H1 (cell line): ENCODE results near the gene ZBTB47. TPM values are rescaled to one million over a fixed set of nuclear protein-coding genes. Genes with fewer than 3 reads are reported as not detected.

Source experiments
- CTCF ChIA-PET: fragments of 300-600 bp; sonication (Branson Sonifier 250); formaldehyde crosslinking; loops from one replicate; lab custom pipeline; 2021; ENCODE audit not compliant: partially characterized antibody; lab: Charles Lee
- POLR2A ChIA-PET: fragments of 300-600 bp; sonication (Branson Sonifier 250); formaldehyde crosslinking; loops from one replicate; lab custom pipeline; 2021; ENCODE audit warnings: inconsistent platforms; ENCODE audit not compliant: partially characterized antibody; lab: Charles Lee
- DNase-seq, 2 experiments: peaks; one replicate each; pipeline versions ENCODE4 v3.0.0 to v3.0.0-alpha.2; 2010 to 2022; ENCODE audit warnings: low spot score in 2 of 2, low read depth in 1 of 2, mixed read lengths in 1 of 2
- FAIRE-seq: peaks from 2 replicates; lab custom pipeline; 2011; peaks lifted over from hg19 to GRCh38; lab: Jason Lieb, UNC
- H2AFZ ChIP-seq: 2 replicates; pipeline ENCODE4 v1.8.1; 2012; ENCODE audit warnings: low read length, inconsistent platforms
- H2AK5ac ChIP-seq: 2 replicates; pipeline ENCODE4 v1.6.1; 2013; ENCODE audit warnings: low read depth, low read length
- H2BK120ac ChIP-seq: replicated peaks from 2 replicates; pipeline ENCODE3; 2013; ENCODE audit warnings: low read depth, low read length, inconsistent platforms
- H2BK12ac ChIP-seq: 2 replicates; pipeline ENCODE4 v1.6.1; 2013; ENCODE audit warnings: low read depth, low read length
- H2BK15ac ChIP-seq: 2 replicates; pipeline ENCODE4 v1.6.1; 2013; ENCODE audit warnings: low read length
- H2BK20ac ChIP-seq: 2 replicates; pipeline ENCODE4 v1.6.1; 2013; ENCODE audit warnings: low read length
- H2BK5ac ChIP-seq: 2 replicates; pipeline ENCODE4 v1.6.1; 2013; ENCODE audit warnings: low read depth, low read length
- H3K14ac ChIP-seq: 2 replicates; pipeline ENCODE4 v1.6.1; 2013; ENCODE audit warnings: inconsistent platforms; ENCODE audit not compliant: insufficient read length
- H3K18ac ChIP-seq: 2 replicates; pipeline ENCODE4 v1.6.1; 2013; ENCODE audit warnings: low read length; ENCODE audit errors: extremely low read depth
- H3K23ac ChIP-seq: 2 replicates; pipeline ENCODE4 v1.6.1; 2013; ENCODE audit warnings: inconsistent platforms; ENCODE audit not compliant: insufficient read length
- H3K23me2 ChIP-seq: 2 replicates; pipeline ENCODE4 v1.6.1; 2013; ENCODE audit warnings: low read depth, low read length
- H3K27ac ChIP-seq: 2 replicates; pipeline ENCODE4 v1.6.1; 2011; ENCODE audit warnings: low read depth, low read length, inconsistent platforms
- H3K27me3 ChIP-seq, 4 experiments: replicated peaks in 1 of 4; 1 replicate in 1 of 4; 2 replicates in 3 of 4; pipeline versions ENCODE4 v1.6.1 to v1.8.1; 2011 to 2013; ENCODE audit warnings: low read length in 3 of 4, mild to moderate bottlenecking in 3 of 4, inconsistent platforms in 2 of 4, mixed read lengths in 2 of 4, moderate library complexity in 1 of 4; ENCODE audit not compliant: control insufficient read depth in 3 of 4, insufficient read depth in 3 of 4; ENCODE audit errors: extremely low read depth in 1 of 4
- H3K36me3 ChIP-seq, 4 experiments: 2 replicates each; pipeline versions ENCODE4 v1.6.1 to v1.8.1; 2011 to 2013; ENCODE audit warnings: mild to moderate bottlenecking in 4 of 4, low read length in 3 of 4, moderate library complexity in 2 of 4, control low read depth in 1 of 4, inconsistent platforms in 1 of 4; ENCODE audit not compliant: insufficient read depth in 4 of 4, control insufficient read depth in 2 of 4
- H3K4ac ChIP-seq: replicated peaks from 2 replicates; pipeline ENCODE3; 2013; ENCODE audit warnings: low read length, low read depth, mixed read lengths, inconsistent platforms; ENCODE audit not compliant: insufficient read length
- H3K4me1 ChIP-seq, 4 experiments: replicated peaks in 1 of 4; 1 replicate in 1 of 4; 2 replicates in 3 of 4; pipeline versions ENCODE4 v1.6.1 to v1.8.1; 2011 to 2013; ENCODE audit warnings: low read length in 3 of 4, inconsistent platforms in 2 of 4, mixed read lengths in 1 of 4; ENCODE audit not compliant: insufficient read depth in 4 of 4, control insufficient read depth in 3 of 4
- H3K4me2 ChIP-seq, 2 experiments: 2 replicates each; pipeline versions ENCODE4 v1.6.1 to v1.8.1; 2011 to 2013; ENCODE audit warnings: low read depth in 2 of 2, low read length in 2 of 2, control low read depth in 1 of 2, inconsistent platforms in 1 of 2, mild to moderate bottlenecking in 1 of 2; ENCODE audit not compliant: insufficient read depth in 1 of 2
- H3K4me3 ChIP-seq, 4 experiments: fragments of 200-600, 300-600 bp in 1 of 4; sonication (generic), shearing (Covaris generic), sonication (Bioruptor Twin) in 1 of 4; 2 replicates each; pipeline versions ENCODE4 v1.5.1 to v1.8.1; 2011 to 2016; ENCODE audit warnings: low read length in 4 of 4, low read depth in 3 of 4, control low read depth in 2 of 4, inconsistent platforms in 2 of 4, mild to moderate bottlenecking in 2 of 4, mixed read lengths in 1 of 4, moderate library complexity in 1 of 4; ENCODE audit not compliant: insufficient read depth in 2 of 4; ENCODE audit errors: extremely low read depth in 1 of 4
- H3K56ac ChIP-seq: replicated peaks from 2 replicates; pipeline ENCODE3; 2013; ENCODE audit warnings: low read depth, mild to moderate bottlenecking, mixed read lengths, low read length, inconsistent platforms; ENCODE audit not compliant: insufficient read length
- H3K79me1 ChIP-seq: 2 replicates; pipeline ENCODE4 v1.6.1; 2013; ENCODE audit warnings: low read depth, low read length, control low read depth
- H3K79me2 ChIP-seq, 2 experiments: 2 replicates each; pipeline versions ENCODE4 v1.6.1 to v1.8.1; 2012 to 2013; ENCODE audit warnings: low read length in 2 of 2, mild to moderate bottlenecking in 2 of 2, inconsistent platforms in 1 of 2; ENCODE audit not compliant: insufficient read depth in 2 of 2, control insufficient read depth in 1 of 2
- H3K9ac ChIP-seq, 4 experiments: replicated peaks in 1 of 4; 1 replicate in 1 of 4; 2 replicates in 3 of 4; pipeline versions ENCODE4 v1.6.1 to v1.8.1; 2011 to 2013; ENCODE audit warnings: low read depth in 3 of 4, low read length in 3 of 4, control low read depth in 2 of 4, mild to moderate bottlenecking in 2 of 4, moderate library complexity in 2 of 4, inconsistent platforms in 1 of 4; ENCODE audit errors: extremely low read depth in 1 of 4
- H3K9me3 ChIP-seq, 2 experiments: 2 replicates each; pipeline versions ENCODE4 v1.6.1 to v1.8.1; 2012 to 2013; ENCODE audit warnings: mild to moderate bottlenecking in 2 of 2, moderate library complexity in 2 of 2, control low read depth in 1 of 2, inconsistent platforms in 1 of 2, low read depth in 1 of 2, low read length in 1 of 2, mixed read lengths in 1 of 2; ENCODE audit not compliant: insufficient read depth in 2 of 2
- H4K20me1 ChIP-seq, 2 experiments: replicated peaks in 1 of 2; 2 replicates each; pipeline versions ENCODE3 to v1.8.1; 2011 to 2013; ENCODE audit warnings: inconsistent platforms in 2 of 2, low read length in 2 of 2, mild to moderate bottlenecking in 1 of 2; ENCODE audit not compliant: insufficient read depth in 2 of 2, control insufficient read depth in 1 of 2
- H4K5ac ChIP-seq: 2 replicates; pipeline ENCODE4 v1.6.1; 2013; ENCODE audit warnings: low read length, low read depth, mixed read lengths, inconsistent platforms; ENCODE audit not compliant: insufficient read length
- H4K8ac ChIP-seq: 2 replicates; pipeline ENCODE4 v1.8.0; 2013; ENCODE audit warnings: mild to moderate bottlenecking, moderate library complexity, low read length, inconsistent platforms; ENCODE audit not compliant: insufficient read depth; ENCODE audit errors: extremely low read depth
- H4K91ac ChIP-seq: replicated peaks from 2 replicates; pipeline ENCODE3; 2013; ENCODE audit warnings: low read length, mixed read lengths, inconsistent platforms; ENCODE audit not compliant: insufficient read length
- MAX ChIP-seq: IDR thresholded peaks from 2 replicates; pipeline ENCODE4 v1.6.1; 2012; ENCODE audit warnings: inconsistent platforms
- SRF ChIP-seq: IDR thresholded peaks from 2 replicates; pipeline ENCODE4 v1.6.1; 2011; ENCODE audit warnings: mild to moderate bottlenecking, low read depth, low read length, moderate library complexity
- WGBS, 2 experiments: shearing (Covaris generic) in 1 of 2; methylation state at CpG; one replicate each; pipeline versions ENCODE4 v1.1.6 to v1.1.7; 2013 to 2015; ENCODE audit warnings: low lambda C conversion rate in 2 of 2, mixed read lengths in 2 of 2, inconsistent platforms in 1 of 2, low coverage in 1 of 2, missing lambda C conversion rate in 1 of 2; ENCODE audit not compliant: insufficient replicate concordance in 2 of 2, insufficient coverage in 1 of 2, insufficient read length in 1 of 2; ENCODE audit errors: extremely low coverage in 1 of 2, missing lambda C conversion rate in 1 of 2; 5-methylcytosine and 5-hydroxymethylcytosine counted together
- polyA plus RNA-seq, 7 experiments: library from polyadenylated mRNA; depleted of rRNA in 3 of 7; stranded (reverse) in 5 of 7; unstranded in 2 of 7; fragments of >200 nt in 5 of 7; fragments of 200-250 nt in 2 of 7; gene quantifications; 1 replicate in 5 of 7; 2 replicates in 1 of 7; 4 replicates in 1 of 7; pipeline versions ENCODE4 v1.2.1 to v1.2.3, GENCODE V29; 2011 to 2013; ENCODE audit warnings: missing spikeins in 2 of 7, mixed read lengths in 2 of 7
- total RNA-seq: library from RNA; stranded (reverse); fragmentation: NEBNext Ultra II Directional; extraction: Animal tissue kit (Norgen Biotek cat#: 25700); gene quantifications from 2 replicates; pipeline ENCODE4 v1.2.1, GENCODE V29; 2021

ZBTB47 gene
- total and polyA plus RNA-seq, 2 of the 8 experiments (the other 6 are each of a cell fraction or from before 2014, with no cell fraction given) = 2.8 to 4.1 TPM

- no peak overlapping the region for H4K5ac ChIP-seq
Measured at GRCh38 chr3:42639192-42639591, 14.3 kb upstream of the ZBTB47 start.

More at GRCh38 chr3:42639192-42639591, 14.3 kb upstream of the ZBTB47 start:
- no peaks in the 10 kb centered on the region for H3K27me3 ChIP-seq
- H3K56ac ChIP-seq = no peak overlapping the region
- H2BK20ac ChIP-seq = no peak overlapping the region
- H3K18ac ChIP-seq = no peak overlapping the region
- H2AK5ac ChIP-seq = no peak overlapping the region
- peaks cover 52 to 96% (median 86%) of the 10 kb centered on the region in 4 experiments for H3K36me3 ChIP-seq
- H3K4me2 ChIP-seq = no peak overlapping the region
- no peak overlapping the region for H2BK120ac ChIP-seq
- H4K8ac ChIP-seq = no peak overlapping the region
- no peak overlapping the region for H3K27ac ChIP-seq
- no peaks in the 10 kb centered on the region for H3K4me1 ChIP-seq
- H3K4me3 ChIP-seq = no peak overlapping the region
- TF ChIP-seq SRF (no peak), MAX (no peak)
- no peak for FAIRE-seq
- H3K4ac ChIP-seq = no peak overlapping the region
- no peak overlapping the region for H2BK12ac ChIP-seq
- ChIA-PET POLR2A (no interaction called here), CTCF (interaction anchor here (0.7 kb wide), 1 partner anchor 379 kb away, joined by 3 read pairs; no protein-coding TSS in a partner anchor)
- H2BK5ac ChIP-seq = 0 out of 2 replicates have a peak overlapping the region, but pooled peaks have one; percentile 7
- no peak overlapping the region for H2AFZ ChIP-seq
- WGBS, 2 experiments = 89% methylated on average over 6 of the region's 6 CpGs; no CpG with 5 or more reads in 1 of the 2 experiments
- no peak overlapping the region for H4K91ac ChIP-seq
- no peaks in the 10 kb centered on the region; the same call in 1 of the 2 replicates for H3K79me1 ChIP-seq
- H3K23me2 ChIP-seq = no peaks in the 10 kb centered on the region
- H3K23ac ChIP-seq = no peak overlapping the region
- no peak for DNase-seq
- H3K14ac ChIP-seq = no peak overlapping the region
- H3K79me2 ChIP-seq = 0 out of 4 replicates have a peak, but pooled peaks cover 4% of the 10 kb centered on the region in 2 experiments
- no peaks in the 10 kb centered on the region for H3K9me3 ChIP-seq
- H3K9ac ChIP-seq = no peak overlapping the region
- no peak overlapping the region for H2BK15ac ChIP-seq
- H4K20me1 ChIP-seq = peaks cover 2 to 7% of the 10 kb centered on the region in 2 experiments
